GM12864 (cell line): Measurements from ENCODE around the gene ZMIZ1.

ENCODE experiments used
- DNase-seq: peaks from one replicate; pipeline ENCODE4 v3.0.0-alpha.2; 2011; ENCODE audit warnings: low read depth
- H3K4me3 ChIP-seq: 2 replicates; pipeline ENCODE4 v1.5.1; 2011; ENCODE audit warnings: mild to moderate bottlenecking, low read depth, low read length, control low read depth
- TF ChIP-seq, protein P1 (sequence below): IDR thresholded peaks from 2 replicates; pipeline ENCODE4 v1.5.1; 2011; ENCODE audit warnings: low read depth, mild to moderate bottlenecking, moderate library complexity, low read length, control low read depth, inconsistent platforms; ENCODE audit errors: missing control alignments

Gene ZMIZ1

GRCh38 chr10:79176949-79177602 is 108.3 kb downstream of the ZMIZ1 start:
- no peak for DNase-seq

DNA sequence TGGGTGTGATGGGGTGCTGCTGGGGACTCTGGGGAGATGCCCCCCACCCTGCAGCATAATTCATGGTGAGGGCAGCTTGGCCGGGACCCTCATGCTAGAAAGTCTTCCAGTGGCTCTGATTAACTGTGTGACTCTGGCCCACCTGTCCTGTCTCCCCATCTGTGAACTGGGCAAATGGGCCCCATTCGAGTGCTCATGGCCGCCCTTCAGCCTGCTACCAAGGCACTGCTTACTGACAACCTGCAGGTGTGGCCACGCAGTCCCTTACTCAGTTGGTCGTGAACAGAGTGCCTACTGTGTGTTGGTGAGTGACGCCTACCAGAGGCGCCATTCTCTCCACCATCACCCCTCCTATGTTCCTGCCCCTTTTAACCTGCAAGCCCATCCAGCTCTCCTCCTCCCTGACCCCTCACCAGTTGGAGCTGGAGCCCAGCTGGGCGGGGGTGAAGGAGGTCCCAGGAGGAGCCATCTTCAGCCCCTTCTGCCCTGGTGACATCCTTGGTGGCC is 109.4 kb downstream of the ZMIZ1 start:
- TF ChIP-seq, protein P1, sequence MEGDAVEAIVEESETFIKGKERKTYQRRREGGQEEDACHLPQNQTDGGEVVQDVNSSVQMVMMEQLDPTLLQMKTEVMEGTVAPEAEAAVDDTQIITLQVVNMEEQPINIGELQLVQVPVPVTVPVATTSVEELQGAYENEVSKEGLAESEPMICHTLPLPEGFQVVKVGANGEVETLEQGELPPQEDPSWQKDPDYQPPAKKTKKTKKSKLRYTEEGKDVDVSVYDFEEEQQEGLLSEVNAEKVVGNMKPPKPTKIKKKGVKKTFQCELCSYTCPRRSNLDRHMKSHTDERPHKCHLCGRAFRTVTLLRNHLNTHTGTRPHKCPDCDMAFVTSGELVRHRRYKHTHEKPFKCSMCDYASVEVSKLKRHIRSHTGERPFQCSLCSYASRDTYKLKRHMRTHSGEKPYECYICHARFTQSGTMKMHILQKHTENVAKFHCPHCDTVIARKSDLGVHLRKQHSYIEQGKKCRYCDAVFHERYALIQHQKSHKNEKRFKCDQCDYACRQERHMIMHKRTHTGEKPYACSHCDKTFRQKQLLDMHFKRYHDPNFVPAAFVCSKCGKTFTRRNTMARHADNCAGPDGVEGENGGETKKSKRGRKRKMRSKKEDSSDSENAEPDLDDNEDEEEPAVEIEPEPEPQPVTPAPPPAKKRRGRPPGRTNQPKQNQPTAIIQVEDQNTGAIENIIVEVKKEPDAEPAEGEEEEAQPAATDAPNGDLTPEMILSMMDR, result no peak
- DNase-seq, result no peak
- no peak overlapping the region for H3K4me3 ChIP-seq

More at GRCh38 chr10:79176949-79177602, 108.3 kb downstream of the ZMIZ1 start:
- TF ChIP-seq, protein P1, result no peak
- no peak overlapping the region for H3K4me3 ChIP-seq

DNA sequence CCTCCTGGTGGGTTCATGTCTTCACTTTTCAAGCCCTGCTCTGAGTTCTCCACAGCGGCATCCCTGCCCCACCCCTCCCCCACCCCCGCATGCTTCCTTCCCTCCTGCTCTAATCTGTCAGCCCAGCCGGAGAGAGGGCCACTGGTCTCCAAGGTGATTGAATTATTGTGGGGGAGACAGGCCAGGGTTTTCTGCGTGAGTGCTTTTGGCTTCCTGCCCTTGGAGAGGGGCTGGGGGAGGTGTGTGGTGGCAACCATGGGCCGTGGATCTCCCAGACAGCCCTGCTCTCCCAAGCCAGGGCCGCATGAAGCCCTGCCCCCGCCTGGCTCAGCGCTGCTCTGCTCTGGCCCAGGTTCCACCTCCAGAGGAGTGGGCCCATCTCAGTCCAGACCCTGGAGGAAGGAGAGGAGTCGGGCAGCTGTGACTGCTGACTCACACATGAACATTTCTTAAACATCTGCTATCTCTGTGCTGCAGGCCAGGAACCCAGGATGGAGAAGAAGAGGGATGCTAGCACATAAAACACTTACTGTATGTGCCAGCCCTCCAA is 109.9 kb downstream of the ZMIZ1 start:
- TF ChIP-seq, protein P1, result no peak
- no peak overlapping the region for H3K4me3 ChIP-seq
- no peak for DNase-seq

DNA sequence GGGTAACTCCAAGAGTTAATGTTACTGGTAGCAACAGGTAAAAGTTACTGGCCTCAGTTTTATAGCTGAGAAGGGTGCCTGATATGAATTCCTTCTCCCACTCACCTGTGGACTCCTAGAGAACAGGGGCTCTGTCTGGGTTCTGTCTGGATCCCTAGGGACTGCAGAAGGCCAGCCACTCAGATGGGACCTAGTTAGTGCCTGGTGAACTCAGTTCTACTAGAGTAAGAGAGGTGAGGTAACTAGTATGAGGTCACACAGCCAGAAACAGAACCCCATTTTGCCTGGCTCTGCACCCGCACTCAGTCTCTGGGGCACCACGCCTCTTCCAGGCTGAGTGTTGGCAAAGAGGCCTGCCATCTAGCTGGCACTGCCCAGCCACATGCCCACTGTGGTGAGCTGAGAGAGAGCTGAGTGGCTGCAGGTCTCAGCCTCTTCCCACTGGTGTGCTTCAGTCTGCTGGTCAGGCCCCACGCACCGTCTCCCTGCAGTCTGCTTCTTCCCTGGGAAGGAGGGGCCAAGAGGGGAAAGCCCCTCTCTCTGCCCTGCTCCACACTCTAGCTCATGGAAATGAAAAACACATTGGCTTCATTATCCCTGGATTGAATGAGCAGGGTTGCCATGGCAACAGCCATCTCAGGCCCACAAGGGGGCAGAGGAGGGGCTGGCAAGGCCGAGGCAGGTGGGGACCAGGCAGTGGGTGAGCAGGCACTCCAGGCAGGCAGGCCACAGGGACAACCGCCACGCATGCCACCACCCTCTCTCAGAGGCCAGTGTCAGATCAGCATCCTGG is 110.6 kb downstream of the ZMIZ1 start:
- no peak for DNase-seq
- TF ChIP-seq, protein P1, result no peak
- H3K4me3 ChIP-seq, result no peak overlapping the region

- no peak overlapping the region for H3K4me3 ChIP-seq
- TF ChIP-seq, protein P1, result no peak
- DNase-seq, result no peak
Observed at GRCh38 chr10:79179957-79180309, 111.2 kb downstream of the ZMIZ1 start.

- DNase-seq, result no peak
- TF ChIP-seq, protein P1, result no peak
- no peak overlapping the region for H3K4me3 ChIP-seq
Observed at GRCh38 chr10:79180414-79181221, 111.9 kb downstream of the ZMIZ1 start.
